Raji (cell line): ENCODE data around the gene ATP8B3.

Source experiments
- POLR2A ChIP-seq: IDR thresholded peaks from 2 replicates; pipeline ENCODE4 v1.6.1; 2011; ENCODE audit warnings: low read depth, low read length, control low read depth; ENCODE audit not compliant: insufficient read depth

ATP8B3 gene

GRCh38 chr19:1828279-1829238 lies 16.5 kb upstream of the ATP8B3 start:
- no peak for TF ChIP-seq POLR2A

- no peak for TF ChIP-seq POLR2A
Observed at GRCh38 chr19:1827566-1828278, 15.6 kb upstream of the ATP8B3 start.

DNA sequence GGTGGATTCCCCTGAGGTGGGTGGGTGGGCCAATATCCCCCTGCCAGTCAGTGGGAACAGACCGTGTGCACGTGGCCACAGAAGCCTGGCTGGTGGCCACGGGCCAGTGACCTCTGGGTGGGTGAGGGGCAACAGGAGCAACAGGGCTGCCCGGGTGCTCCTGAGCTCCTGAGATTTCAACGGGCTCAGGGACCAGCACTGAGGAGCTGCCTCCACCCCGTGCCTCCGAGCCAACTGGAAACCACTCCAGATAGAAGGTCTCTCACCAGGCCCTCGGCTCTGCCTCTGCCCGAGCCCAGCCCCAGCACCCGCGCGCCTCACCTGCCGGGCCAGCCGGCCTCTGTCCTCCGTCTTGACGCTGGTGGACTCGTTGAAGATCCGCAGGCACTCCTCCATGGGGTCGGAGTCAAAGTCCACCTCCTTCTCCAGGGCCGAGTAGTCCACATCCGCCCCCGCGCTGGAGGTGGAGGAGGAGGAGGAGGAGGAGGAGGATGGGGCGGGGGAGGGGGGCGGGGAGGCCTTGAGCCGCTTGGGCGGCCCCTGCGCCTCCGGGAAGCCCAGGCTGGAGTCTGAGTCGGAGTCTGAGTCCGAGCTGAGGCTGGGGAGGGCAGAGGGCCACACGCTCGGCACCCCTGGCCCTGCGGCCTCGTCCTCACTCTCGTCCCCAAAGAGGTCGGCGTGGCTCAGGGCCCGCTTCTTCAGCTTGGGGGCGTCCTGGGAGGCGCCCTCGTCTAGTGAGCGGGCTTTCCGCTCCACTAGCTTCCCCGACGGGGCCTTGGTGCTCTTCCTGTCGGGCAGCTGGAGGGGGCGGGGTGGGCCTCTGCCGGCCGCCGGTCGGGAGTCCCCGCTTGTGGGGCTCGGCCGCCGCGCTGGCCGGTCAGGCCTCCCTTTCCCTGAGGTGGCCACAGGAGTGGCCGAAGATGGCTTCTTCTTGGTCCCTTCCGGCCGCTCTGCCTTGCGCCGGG lies 14.8 kb upstream of the ATP8B3 start:
- TF ChIP-seq POLR2A, result no peak

DNA sequence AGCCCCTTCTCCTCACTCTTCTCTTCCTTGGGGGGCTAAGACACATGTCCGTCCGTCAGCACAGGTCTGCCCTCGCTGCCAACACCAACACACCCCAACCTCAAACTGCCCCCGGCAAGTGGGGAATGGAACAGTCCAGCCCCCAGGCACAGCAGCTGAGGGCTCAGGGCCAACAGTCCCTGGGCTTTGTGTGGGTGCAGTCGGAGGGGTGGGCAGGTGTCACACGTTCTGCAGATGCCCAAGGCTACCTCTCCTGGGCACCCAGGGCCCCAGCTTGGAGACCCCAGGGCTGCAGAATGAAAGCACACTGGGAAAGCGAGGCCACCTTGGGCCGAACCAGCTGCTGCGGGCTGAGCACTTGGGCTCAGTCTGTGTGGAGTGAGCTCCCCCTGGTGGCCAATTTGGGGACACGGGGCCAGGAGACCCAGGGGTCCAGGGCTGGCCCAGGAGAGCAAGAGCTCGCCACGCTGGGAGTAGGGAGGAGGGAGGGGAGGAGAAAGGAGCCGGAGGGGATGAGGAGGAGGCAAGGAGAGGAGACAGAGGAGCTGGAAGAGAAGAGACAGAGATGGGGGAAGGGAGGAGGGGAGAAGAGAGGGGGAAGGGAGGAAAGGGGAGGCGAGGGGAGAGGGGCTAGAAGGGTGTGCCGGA lies 14.0 kb upstream of the ATP8B3 start:
- no peak for TF ChIP-seq POLR2A

DNA sequence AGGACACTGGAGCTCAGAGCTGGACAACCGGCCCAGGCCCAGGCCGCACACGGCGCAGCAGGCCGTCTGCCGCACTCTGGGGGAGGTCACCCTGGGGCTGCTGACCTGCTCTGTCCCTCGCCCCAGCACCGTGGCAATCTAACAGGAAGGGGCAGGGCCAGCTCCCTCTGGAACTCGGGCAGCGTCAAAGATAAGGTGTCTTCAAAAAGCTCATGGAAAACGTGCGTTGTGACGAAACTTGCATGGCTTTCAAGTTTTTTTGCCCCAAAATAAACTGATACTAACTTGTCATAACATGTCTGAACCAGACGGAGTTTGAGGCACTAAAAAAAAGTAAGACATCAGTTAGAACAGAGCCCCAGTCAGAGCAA lies 12.2 kb upstream of the ATP8B3 start:
- TF ChIP-seq POLR2A, result no peak

DNA sequence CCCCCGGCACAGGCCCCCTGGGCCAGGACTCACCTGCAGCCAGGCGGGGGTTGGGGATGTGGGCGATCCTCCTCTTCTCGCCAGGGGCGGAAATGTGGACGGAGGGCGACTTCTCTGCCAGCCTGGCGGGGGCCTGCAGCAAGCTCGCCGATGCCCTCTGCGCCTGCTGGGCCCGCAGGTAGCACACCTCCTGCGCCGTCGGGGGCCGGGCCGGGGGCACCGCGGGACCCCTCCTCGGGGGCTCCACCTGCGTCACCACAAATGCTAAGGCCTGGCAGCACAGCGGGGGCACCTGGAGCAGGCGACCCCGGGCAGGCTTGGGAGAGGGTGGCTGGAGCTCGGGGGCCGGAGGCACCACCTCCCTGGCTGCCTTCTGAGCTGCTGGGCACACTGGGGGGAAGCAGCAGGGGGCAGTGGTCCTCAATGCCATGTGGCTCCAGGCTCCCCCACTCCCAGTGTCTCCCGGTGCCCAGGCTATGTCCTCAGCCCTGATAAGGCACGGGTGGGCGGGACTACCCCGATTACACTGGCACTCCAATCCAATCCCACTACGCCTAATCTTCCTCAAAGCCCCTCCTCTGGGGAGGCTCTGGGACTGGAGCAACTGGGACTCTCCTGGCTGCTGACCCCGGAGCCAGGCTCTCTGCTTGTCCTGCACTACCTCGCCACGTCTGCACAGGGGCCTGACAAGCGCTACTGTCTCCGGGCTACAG lies 11.6 kb upstream of the ATP8B3 start:
- TF ChIP-seq POLR2A, result no peak

DNA sequence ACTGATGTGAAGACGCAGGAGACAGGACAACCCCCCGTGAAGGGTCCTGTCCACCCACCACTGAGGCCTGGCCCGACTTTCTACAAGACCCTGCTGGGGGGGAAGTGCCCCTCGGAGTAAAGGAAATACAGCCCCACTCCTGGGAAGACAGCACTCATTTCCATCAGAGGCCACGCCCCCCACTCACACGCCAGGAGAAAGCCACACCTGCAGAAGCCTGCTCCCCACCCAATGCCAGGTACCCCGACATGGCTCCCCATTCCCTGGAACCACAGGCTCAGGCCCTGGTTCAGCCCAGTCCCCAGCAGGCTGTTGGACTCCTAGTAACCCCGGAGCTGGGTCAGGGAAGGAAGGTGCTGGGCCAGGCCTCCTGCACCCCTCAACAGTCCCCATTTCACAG lies 10.9 kb upstream of the ATP8B3 start:
- TF ChIP-seq POLR2A, result no peak

DNA sequence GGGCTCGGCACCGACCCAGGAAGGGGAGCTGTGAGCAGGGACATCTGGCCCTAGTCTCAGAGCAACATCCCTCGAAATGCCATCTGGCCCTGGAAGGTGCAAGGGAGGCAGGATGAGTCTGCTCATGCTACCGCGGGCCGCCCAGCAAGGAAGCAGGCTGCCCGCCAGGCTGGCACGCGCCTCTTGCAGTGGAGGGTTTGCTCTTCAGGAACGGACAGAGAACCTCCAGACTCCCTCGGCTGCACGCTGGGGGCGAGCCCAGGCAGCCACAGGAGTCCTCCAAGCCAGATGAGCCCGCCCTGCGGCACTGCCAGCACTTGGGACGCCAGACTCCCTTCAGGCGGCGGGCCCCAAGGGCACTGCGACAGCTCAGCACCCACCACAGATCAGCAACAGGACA lies 10.1 kb upstream of the ATP8B3 start:
- TF ChIP-seq POLR2A, result no peak

GRCh38 chr19:1819341-1820255 lies 7.5 kb upstream of the ATP8B3 start:
- TF ChIP-seq POLR2A, result no peak

- TF ChIP-seq POLR2A, result no peak
Observed at GRCh38 chr19:1818549-1819195, 6.6 kb upstream of the ATP8B3 start.

GRCh38 chr19:1817553-1818179 lies 5.6 kb upstream of the ATP8B3 start:
- TF ChIP-seq POLR2A, result no peak

DNA sequence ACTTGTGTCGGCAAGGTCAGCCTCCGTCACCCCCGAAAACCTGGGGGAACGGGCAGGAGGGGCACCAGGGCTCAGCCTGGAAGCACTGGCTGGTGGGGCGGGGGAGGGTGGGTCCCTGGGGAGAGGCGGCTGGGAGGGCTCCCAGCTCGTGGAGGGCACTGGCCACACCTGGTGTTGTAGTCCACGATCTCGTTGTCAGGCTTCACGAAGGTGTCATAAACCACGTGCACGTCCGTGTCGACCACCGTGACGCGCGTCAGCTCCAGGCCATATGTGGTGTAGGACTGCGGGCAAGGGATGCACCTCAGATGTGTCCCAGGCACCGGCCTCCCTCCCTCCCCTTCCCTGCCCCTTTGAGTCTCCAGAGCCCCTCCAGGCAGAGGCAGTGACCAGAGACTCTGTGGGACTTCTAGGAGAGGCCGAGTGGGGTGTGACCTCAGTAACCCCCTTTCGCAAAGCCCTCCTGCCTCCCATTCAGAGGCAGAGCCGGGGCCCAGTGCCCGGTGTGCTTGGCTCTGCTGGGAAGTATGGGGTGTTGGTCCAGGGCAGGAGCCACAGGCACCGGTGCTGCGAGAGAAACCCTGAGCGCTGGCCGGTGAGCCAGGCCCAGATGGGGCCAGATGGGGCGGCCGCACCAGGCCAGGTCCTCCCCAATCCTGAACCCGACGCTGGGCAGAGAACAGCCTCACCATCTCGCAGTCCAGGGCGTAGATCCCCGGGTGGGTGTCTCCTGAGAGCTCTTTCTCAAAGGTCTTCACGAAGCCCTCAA lies 4.6 kb upstream of the ATP8B3 start:
- TF ChIP-seq POLR2A, result no peak
